Measurements from ENCODE around the gene RGL1.
"Not testable (repeated sequence)": the region's sequence is repeated elsewhere in the genome, so short reads cannot be mapped to it uniquely, and the experiment has no call there.

RGL1 gene

DNA sequence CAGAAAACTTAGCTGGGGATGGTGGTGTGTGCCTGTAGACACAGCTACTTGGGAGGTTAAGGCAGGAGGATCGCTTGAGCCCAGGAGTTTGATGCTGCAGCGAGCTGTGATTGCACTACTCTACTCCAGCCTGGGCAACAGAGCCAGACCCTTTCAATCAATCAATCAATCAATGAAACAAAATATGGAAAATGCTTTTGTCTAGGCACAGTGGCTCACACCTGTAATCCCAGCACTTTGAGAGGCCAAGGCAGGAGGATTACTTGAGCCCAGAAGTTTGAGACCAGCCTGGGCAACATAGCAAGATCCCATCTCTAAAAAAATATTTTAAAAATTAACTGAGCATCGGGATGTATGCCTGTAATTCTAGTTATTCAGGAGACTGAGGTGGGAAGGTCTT, 19.0 kb upstream of the RGL1 start:
- not testable (repeated sequence) for DNase-seq (ENCODE audit: low read depth, low spot score)

DNA sequence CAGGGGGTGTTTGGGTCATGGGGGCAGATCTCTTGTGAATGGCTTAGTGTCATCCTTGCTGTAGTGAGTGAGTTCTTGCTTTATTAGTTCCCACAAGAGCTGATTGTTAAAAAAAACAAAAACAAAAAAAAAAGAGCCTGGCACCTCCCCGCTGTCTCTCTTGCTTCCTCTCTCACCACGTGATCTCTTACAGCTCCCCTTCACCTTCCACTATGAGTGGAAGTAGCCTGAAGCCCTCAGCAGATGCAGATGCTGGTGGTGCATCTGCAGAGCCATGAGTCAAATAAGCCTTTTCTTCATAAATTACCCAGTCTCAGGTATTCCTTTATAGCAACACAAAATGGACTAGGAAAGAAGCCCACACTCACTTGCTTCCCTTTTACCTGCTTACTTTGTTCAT, 17.2 kb upstream of the RGL1 start:
- no peak for DNase-seq (ENCODE audit: low read depth, low spot score)

DNA sequence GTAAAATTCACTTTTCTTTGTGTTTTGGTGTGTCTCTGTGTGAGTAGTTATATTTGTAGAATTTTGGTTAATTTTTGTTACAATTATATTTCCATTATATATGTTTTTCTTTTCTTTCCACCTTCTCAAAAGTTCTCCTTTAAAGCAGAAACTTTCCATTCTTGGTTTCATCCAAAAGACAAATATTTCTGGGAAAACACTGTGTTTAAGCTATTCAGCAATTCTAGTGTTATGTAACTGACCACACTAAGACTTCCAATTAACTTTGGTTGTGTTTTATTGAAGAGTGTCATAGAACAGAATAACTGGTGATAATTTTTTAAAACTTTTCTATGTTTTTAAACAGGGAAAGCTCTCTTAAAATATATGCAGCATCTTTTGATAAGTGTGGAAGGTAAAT, 13.6 kb upstream of the RGL1 start:
- no peak for DNase-seq (ENCODE audit: low read depth, low spot score)

DNA sequence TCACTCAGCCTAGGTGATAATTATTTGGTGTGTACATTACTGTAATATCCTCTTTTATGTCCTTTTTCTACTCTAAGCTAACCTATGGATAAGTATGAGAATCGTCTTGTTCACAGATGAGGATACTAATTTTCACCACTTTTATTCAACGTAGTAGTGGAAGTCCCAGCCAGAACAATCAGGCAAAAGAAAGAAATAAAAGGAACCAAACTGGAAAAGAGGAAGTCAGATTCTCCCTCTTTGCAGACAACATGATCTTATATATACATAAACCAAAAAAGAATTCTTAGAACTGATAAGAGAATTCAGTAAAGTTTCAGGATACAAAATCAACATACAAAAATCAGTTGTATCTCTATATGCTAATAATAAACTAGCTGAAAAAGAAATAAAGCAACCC, 12.6 kb upstream of the RGL1 start:
- DNase-seq (ENCODE audit: low read depth, low spot score): no peak

DNA sequence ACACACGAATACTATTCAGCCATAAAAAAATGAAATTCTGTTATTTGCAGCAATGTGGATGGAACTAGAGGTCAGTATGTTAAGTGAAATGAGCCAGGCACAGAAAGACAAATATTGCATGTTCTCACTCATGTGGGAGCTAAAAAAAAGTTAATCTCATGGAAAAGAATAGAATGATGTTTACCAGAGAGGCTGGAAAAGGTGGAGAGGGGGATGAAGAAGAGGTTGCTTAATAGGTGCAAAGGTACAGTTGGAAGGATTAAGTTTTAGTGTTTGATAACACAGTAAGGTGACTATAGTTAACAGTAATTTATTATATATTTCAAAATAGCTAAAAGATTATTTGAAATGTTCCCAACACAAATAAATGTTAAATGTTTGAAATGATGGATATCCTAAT, 10.8 kb upstream of the RGL1 start:
- DNase-seq (ENCODE audit: low read depth, low spot score): no peak

DNA sequence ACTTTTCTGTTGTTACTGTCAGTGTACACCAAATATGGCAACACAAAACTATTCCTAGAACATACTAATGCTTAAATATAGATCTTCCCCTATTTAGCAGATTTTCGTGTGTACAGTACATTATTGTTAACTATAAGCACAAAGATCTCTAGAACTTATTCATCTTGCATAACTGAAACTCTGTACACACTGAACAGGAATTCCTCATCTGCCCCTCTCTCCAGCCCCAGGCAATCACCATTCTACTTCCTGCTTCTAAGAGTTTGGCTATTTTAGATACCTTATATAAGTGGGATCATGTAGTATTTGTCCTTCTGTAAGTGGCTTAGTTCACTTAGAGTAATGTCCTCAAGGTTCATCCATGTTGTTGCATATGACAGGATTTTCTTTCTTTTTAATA, 4.5 kb upstream of the RGL1 start:
- no peak for DNase-seq (ENCODE audit: low read depth, low spot score)

DNA sequence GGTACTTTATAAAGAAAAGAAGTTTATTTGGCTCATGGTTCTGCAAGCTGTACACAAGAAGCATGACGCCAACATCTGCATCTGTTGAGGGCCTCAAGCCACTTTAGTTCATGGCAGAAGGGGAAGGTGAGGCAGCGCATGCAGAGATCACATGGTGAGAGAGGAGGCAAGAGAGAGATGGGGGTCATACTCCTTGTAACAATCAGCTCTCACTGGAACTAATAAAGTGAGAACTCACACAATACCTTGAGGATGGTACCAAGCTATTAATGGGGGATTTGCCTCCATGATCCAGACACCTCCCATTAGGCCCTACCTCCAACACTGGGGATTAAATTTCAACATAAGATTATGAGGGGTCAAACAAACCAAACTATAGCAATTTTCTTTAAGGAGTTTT, 3.3 kb upstream of the RGL1 start:
- no peak for DNase-seq (ENCODE audit: low read depth, low spot score)

DNA sequence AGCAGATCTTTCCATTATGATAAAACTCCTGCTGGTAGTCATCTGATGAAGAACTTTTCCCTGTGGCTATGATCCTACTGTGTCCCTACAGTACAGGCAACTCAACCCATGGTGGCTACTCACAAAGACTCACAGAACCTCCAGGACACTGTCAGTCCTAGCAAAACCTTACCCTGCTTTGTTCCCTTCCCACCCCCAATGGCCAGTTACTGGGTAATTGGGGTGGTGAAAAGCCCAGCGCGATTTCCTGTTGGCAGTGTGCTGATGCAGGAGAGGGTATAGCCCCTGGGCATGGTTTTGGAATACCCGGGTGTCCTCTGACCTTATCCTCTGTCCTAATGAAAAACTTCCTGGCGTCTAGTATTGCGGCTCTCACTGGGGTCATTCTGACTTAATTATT, 533 bp upstream of the RGL1 start:
- DNase-seq (ENCODE audit: low read depth, low spot score): no peak

DNA sequence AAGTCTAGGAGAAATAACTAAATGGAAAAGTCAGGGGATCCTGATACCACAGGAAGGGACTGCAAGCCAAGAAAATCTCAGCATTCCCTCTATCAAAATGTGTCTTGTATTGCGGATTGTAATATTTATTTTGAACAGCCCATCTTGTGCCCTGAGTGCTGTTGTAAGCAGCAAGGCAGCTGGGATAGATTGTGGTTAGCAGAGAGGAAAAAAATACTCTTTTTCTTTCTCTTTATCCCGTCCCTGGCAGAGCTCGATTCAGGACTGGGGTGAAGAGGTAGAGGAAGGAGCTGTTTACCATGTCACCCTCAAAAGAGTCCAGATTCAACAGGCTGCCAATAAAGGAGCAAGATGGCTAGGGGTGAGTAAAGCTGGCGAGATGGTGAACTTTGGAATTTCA, 1.2 kb downstream of the RGL1 start:
- DNase-seq (ENCODE audit: low read depth, low spot score): no peak

DNA sequence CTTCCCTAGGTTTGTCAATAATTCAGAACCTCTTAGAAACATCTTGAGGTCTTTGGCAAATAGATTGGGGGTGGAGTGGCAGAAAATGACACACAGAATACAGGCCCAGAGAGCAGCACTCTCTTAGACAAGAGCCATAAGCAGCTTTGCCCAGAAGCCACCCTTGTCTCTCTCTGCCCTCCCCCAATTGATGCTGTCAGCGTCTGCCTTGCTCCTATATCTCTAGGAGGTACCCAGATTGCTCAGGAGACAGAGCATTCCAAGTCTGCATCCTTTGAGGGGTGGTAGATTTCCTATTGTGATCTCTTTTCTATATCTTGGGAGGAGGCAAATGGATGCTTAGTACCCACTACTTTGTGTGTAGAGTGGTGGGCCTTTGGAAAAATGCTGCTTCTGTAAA, 1.8 kb downstream of the RGL1 start:
- DNase-seq (ENCODE audit: low read depth, low spot score): no peak

DNA sequence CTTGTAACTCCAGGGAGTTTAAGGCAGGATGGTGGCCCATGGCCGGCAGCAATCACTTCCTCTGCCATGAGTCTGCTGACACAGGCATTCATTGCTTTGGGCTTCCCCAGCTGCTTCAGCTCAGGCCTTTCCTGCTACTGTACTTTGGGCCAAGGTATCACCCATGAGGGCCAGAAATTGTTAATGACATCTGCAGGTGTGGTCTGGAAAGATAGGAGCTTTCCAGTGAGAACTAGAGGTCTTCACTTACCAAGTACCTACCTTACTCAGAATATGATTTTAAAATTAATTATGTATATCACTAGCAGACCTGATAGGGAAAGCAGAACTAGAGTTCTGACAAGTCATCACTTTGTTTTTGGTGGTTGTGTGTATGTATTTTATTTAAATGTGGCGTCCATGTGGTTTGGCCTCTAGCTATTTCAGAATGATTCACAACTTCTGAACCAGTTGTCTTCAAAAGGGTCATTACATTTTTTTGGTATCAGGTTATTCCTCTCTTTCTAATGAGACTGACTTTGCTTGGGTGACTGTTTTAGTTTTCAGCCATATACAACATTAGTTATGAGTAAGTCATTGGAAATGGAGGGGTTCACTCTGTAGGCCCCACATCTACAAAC, 2.7 kb downstream of the RGL1 start:
- DNase-seq (ENCODE audit: low read depth, low spot score): no peak

DNA sequence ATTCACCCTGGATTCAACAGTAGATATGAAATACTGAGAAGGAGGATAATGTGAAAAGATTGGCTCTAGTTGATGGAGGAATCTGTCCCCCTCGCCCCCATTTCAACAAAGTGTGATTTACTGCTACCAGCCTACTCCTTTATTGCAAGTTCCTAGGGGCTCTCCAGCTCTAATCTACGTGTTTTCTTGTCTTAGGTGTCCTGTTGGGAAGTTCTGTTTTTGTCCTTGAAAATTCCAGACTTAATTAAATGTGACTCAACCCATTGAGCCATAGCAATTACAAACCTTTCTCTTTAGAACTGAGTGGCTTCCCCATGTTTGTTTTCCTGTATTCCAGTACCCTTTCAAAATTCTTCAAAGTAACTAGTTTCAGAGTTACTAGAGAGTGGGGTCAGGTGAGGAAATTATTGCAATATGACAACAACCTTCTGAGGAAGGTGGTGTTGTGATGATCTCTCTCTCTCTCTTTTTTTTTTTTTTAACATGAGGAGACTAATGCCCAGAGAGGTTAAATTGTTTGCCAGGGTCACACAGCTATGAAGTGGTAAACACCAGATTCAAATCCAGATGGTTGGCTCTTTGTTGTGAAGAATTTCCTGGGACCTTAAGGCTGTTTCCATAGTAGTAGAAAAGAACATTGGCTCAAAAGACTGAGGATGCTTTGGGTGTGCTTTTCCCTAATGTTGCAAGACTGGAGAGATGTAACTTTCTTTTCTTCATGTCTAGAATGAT, 3.5 kb downstream of the RGL1 start:
- DNase-seq (ENCODE audit: low read depth, low spot score): no peak

DNA sequence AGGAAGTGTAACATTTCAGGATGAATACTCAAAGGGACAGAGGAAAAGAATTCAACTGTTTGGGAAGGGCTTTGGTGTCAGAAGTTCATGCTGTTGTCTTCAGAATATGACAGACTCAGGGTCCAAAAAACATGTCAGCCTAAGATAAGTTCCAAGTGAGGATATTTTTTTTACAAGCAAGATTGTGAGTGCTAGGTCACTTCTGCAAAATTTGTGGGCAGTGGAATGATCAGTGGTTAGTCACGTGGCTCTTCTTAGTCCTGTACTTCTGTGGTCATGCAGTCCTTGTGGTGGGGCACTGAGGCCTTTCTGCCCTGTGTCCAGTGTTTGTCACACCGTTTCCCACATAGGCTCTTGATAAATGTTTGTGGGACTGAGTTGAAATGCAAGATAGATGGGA, 5.2 kb downstream of the RGL1 start:
- no peak for DNase-seq (ENCODE audit: low read depth, low spot score)

DNA sequence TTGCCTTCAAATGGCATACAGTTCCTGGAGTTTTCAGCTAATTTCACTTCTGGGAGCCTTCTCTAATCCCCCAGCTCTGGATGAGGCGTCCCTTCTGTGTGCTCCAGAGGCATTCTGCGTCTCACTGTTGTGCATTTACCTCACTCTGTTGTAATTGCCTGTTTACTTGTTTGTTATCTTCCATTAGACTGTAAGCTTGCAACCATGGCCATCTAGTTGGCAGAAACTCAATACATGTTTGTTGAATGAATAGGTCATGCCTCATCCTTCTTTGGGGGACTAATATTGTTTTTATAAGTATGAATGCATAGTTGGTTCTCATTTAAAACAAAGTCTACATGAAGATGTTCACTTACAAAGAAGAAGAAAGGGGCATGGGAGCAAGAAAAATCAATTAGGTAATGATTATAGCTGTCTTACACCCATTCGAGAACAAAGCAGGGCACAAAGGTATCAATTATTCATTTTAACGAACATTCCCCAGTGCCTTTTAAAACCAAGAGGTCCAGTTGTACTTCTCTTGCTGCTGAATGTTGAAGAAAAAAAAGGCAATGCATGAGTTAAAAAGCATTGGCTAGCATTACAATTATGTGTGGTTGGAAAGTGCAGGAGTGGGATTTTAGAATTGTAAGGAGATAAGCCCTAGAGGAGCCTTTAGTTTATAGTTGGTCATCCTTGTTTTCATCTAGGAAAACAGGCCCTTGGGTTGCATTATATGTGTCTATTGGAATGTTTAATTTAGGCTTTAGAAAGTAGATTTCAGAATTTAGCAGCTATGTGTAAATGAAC, 6.0 kb downstream of the RGL1 start:
- no peak for DNase-seq (ENCODE audit: low read depth, low spot score)

DNA sequence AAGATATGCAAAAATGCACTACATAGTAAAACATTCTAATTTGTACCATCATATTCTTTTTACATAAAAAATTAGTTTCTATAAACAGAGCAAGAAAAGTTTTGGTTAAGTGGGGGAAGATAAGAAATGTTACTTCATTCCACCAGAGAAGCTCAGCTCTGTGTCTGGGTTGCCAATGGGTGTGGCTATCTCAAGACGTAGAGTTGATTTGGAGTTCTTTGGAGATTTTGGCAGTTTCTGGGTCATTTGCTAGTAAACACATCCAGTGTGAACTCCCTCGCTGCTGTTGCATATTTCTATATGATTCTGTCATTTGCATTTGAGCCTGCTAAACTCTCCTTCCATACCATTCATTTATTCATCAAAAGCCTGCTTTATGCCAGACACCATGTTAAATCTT, 7.2 kb downstream of the RGL1 start:
- DNase-seq (ENCODE audit: low read depth, low spot score): no peak

DNA sequence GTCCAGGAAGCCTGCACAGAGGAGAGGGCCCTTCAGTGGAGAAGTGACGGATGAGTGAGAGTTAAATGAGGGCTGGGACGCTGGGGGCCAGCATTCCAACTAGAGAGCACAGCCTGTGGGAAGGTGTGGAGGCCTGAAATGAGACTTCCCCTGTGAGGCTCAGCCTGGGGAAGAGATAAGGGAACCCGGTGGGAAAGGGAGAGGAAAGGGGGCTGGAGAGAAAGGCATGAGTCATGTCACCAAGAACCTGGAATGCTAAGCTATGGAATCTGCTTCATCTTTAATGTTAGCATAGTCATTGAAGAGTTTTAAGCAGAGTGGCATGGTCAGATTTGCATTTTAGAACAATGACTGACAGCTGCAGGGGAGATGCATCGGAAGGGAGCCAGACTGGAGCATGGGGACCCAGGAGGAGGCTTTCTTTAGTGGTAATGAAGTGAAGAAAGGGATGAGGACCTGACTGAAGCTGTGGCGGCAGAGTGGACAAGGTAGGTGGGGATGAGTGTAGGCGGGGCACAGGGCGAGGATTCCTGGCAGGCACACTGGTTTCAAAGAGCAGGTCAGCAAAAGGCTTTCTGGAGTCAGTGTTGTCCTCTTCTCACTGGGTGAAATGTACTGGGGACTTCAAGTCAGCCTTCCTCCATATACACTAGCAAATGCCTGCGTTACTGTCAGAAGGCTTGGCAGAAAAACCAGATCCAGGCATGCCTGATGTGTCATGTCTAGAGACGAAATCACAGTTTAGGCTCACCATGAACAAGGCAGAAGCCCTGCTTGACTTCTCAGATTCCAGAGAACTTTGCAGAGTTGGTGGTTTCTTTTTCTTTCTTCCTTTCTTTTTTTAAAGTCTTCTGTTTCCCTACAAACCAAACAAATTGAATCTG, 8.0 kb downstream of the RGL1 start:
- peak; percentile 38 for DNase-seq (ENCODE audit: low read depth, low spot score)

DNA sequence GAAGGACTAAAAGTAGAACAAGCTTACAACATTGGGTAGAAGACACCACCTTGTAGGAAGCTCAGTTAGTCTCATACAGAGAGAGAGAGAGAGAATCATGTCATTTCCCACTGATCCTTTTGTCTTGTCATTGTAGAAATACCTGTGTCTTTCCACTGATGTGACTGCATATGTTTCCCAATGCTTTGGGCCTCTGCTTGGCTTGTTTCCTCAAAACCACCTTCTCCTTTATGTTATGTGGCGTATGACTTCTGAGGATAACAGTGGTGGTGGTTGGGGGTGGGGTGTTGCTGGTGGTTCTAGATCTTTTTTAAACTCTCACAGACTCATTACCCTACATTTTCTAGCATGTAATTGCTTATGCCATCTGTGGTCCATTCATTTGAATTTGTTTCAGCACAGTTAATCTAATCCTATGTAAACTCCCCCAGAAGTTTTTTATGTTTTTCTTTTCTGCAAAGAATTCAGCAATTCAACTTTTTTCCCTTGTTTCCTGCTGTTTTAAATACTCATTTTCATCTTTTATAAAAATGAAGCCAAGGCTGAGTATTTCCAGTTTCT, 9.3 kb downstream of the RGL1 start:
- DNase-seq (ENCODE audit: low read depth, low spot score): no peak

DNA sequence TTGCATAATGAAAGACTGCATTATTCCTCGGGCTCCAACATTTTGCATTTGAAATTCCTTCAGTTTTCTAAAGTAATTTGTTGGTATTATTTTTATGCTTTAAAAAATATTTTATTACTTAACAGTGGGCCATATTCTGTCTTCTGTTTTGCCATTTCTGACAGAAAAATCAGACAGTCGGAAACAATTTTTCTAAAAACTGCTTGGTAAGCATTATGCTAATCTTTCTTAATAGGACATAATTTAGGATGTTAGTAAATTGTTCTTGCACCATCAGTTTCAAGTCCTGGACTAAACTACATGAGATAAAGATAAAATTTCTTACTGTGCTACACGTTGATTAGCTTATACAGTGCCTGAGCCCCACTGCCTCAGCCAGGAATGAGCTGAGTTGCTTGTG, 11.2 kb downstream of the RGL1 start:
- no peak for DNase-seq (ENCODE audit: low read depth, low spot score)

DNA sequence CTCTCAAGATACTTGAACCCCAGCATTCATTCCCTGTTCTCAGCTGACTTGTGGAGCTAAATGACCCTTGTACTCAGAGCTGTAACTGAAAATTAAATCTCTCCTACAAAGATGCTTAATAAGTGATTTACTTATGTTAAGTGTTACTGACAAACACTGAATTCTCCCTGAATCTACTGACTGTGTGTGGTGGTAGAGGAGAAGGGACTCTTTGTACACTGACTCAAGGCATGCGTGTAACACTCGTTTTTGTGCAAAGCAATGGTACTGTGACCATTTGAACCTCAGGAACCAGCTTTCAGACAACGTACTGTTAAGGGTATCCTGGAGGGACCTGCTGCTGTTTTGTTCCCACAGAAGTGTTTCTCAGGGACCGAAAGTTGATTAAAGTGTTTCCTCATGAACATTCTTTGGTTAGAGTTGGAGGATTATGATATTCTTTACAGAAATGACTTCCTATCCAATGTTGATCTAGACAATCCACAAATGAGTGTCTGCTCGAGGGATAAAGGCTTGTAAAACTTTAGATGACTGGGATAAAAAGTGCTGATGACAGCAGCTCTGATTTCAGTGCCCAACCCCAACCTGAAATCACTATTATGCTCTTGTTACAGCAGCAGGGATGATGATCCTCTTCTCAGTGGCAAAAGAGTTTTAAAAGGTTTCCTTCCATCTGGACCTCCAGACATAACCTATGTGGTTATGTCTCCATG, 12.8 kb downstream of the RGL1 start:
- no peak for DNase-seq (ENCODE audit: low read depth, low spot score)

DNA sequence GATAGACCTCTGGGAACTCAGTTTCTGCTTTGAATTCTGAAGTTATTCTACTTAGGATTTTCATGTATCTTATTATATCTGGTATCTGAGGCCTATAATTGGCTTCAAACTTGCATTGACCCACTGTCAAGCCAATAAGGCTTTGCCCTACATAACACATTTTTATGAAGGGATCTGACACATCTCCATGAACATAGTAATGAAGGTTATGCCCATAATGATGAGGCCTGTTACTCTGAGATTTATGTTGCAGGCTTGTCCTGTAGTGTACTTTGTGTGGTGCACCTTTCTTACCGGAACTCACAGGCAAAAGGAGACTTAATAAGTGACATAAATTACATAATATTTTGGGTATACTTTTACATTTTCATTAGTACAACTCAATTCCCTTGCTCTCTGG, 14.1 kb downstream of the RGL1 start:
- no peak for DNase-seq (ENCODE audit: low read depth, low spot score)

DNA sequence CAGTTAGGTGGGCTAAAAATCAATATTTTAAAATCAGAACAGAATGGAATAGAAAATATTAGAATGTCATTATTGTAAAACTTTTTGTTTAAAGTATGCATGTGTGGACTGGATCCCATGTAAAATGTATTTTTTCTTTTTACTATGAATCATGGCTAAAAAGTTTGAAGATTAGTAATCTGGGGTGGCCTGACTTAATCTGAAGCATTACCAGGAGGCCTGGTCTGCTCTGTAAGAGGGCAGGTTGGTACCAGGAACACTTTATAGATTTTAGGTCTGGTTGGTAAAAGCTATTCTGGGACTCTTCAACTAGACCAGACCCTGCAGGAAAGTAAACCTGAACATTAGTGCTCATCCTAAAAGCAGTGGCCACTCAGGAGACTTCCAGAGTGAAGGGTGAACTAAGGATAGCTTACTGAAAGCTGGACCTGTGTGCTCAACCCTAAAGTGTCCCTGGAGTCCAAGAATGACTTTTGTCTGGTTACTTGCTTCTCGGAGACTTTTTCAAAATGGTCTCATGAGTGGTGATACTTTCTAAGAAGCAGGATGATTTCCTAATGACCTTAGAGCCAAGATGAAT, 16.5 kb downstream of the RGL1 start:
- DNase-seq (ENCODE audit: low read depth, low spot score): no peak

Measured in iPS DF 19.7 (cell line).